Measurements from ENCODE around the gene MX1. TPM values are rescaled to one million over a fixed set of nuclear protein-coding genes. Genes with fewer than 3 reads are reported as not detected.

Gene MX1
- total RNA-seq, 2 experiments from 2014 or later = 82.3 to 86.3 TPM

- no peak overlapping the region for H3K4me3 ChIP-seq (ENCODE audit: low read length)
- Mint-ChIP-seq H3K4me3 (no peak overlapping the region), H3K27ac (no peak overlapping the region), H3K27me3 (peaks cover 70% of the 10 kb centered on the region), H3K4me1 (ENCODE audit: low read depth) (peaks cover 5% of the 10 kb centered on the region), H3K9me3 (no peaks in the 10 kb centered on the region), H3K36me3 (ENCODE audit: low read depth) (no peaks in the 10 kb centered on the region)
- DNase-seq = no peak
- H3K36me3 ChIP-seq (ENCODE audit: insufficient read depth, low read length) = no peaks in the 10 kb centered on the region
- POLR2A ChIA-PET = no interaction called here
- intact Hi-C loops (cut with DNase I, micrococcal nuclease) = no loop called here
- H3K27me3 ChIP-seq (ENCODE audit: control insufficient read depth in 1 of 2, insufficient read depth in 2 of 2, low read length in 2 of 2) = peaks cover 23 to 28% of the 10 kb centered on the region in 2 experiments
- no peak for ATAC-seq (ENCODE audit: poor library complexity)
- TF ChIP-seq CTCF (IDR thresholded peaks at IDR 0.05) = no peak
- no peak overlapping the region for H3K27ac ChIP-seq (ENCODE audit: low read depth in 1 of 2, low read length in 2 of 2)
- H3K4me1 ChIP-seq (ENCODE audit: insufficient read depth, low read length) = peaks cover 4% of the 10 kb centered on the region
- CTCF ChIA-PET = interaction anchor here (0.9 kb wide), 1 partner anchor 17 kb away, joined by 3 read pairs; no protein-coding TSS in a partner anchor
- H3K9me3 ChIP-seq (ENCODE audit: control insufficient read depth in 1 of 2, insufficient read depth in 1 of 2, low read length in 2 of 2) = no peaks in the 10 kb centered on the region
Measured at GRCh38 chr21:41503331-41503730, 77.3 kb downstream of the MX1 start.

GRCh38 chr21:41504030-41504429 is 78.0 kb downstream of the MX1 start:
- Mint-ChIP-seq H3K27me3 (peaks cover 69% of the 10 kb centered on the region), H3K27ac (no peak overlapping the region), H3K4me1 (ENCODE audit: low read depth) (peaks cover 5% of the 10 kb centered on the region), H3K36me3 (ENCODE audit: low read depth) (no peaks in the 10 kb centered on the region), H3K9me3 (no peaks in the 10 kb centered on the region), H3K4me3 (no peak overlapping the region)
- no peak for DNase-seq
- Histone ChIP-seq H3K4me1 (ENCODE audit: insufficient read depth, low read length) (peaks cover 4% of the 10 kb centered on the region), H3K27me3 (ENCODE audit: control insufficient read depth in 1 of 2, insufficient read depth in 2 of 2, low read length in 2 of 2) (peaks cover 27 to 35% of the 10 kb centered on the region in 2 experiments), H3K4me3 (ENCODE audit: low read length) (no peak overlapping the region), H3K36me3 (ENCODE audit: insufficient read depth, low read length) (no peaks in the 10 kb centered on the region), H3K27ac (ENCODE audit: low read depth in 1 of 2, low read length in 2 of 2) (no peak overlapping the region), H3K9me3 (ENCODE audit: control insufficient read depth in 1 of 2, insufficient read depth in 1 of 2, low read length in 2 of 2) (no peaks in the 10 kb centered on the region)
- CTCF ChIA-PET = interaction anchor here (0.9 kb wide), 1 partner anchor 16 kb away, joined by 3 read pairs; no protein-coding TSS in a partner anchor
- no peak for ATAC-seq (ENCODE audit: poor library complexity)
- intact Hi-C loops (cut with DNase I, micrococcal nuclease) = no loop called here
- POLR2A ChIA-PET = no interaction called here
- no peak for TF ChIP-seq CTCF (IDR thresholded peaks at IDR 0.05)

GRCh38 chr21:41506005-41506594 is 80.1 kb downstream of the MX1 start:
- H3K4me3 Mint-ChIP-seq = no peak overlapping the region
- no peak for TF ChIP-seq CTCF (IDR thresholded peaks at IDR 0.05)
- ChIA-PET POLR2A (no interaction called here), CTCF (no interaction called here)
- no peak overlapping the region for H3K27ac Mint-ChIP-seq
- peaks cover 27 to 44% of the 10 kb centered on the region in 2 experiments for H3K27me3 ChIP-seq (ENCODE audit: control insufficient read depth in 1 of 2, insufficient read depth in 2 of 2, low read length in 2 of 2)
- no peak overlapping the region for H3K27ac ChIP-seq (ENCODE audit: low read depth in 1 of 2, low read length in 2 of 2)
- DNase-seq (no peak), ATAC-seq (ENCODE audit: poor library complexity) (no peak)
- peaks cover 5% of the 10 kb centered on the region for H3K4me1 Mint-ChIP-seq (ENCODE audit: low read depth)
- peaks cover 4% of the 10 kb centered on the region for H3K4me1 ChIP-seq (ENCODE audit: insufficient read depth, low read length)
- peaks cover 67% of the 10 kb centered on the region for H3K27me3 Mint-ChIP-seq
- no peaks in the 10 kb centered on the region for H3K9me3 ChIP-seq (ENCODE audit: control insufficient read depth in 1 of 2, insufficient read depth in 1 of 2, low read length in 2 of 2)
- no peak overlapping the region for H3K4me3 ChIP-seq (ENCODE audit: low read length)
- no peaks in the 10 kb centered on the region for H3K36me3 Mint-ChIP-seq (ENCODE audit: low read depth)
- no peaks in the 10 kb centered on the region for H3K9me3 Mint-ChIP-seq
- H3K36me3 ChIP-seq (ENCODE audit: insufficient read depth, low read length) = no peaks in the 10 kb centered on the region
- intact Hi-C loops (cut with DNase I, micrococcal nuclease) = no loop called here

Measured in CD4-positive, alpha-beta T cell (primary cell).